Effector memory CD4-positive, alpha-beta T cell (primary cell): ENCODE data around the gene TTI1.
"Not testable (repeated sequence)": the region's sequence is repeated elsewhere in the genome, so short reads cannot be mapped to it uniquely, and the experiment has no call there.

Experiments used
- DNase-seq, 3 donors: peaks; one replicate each; pipeline ENCODE4 v3.0.0-alpha.2; 2020
- H3K27ac ChIP-seq: 2 replicates; pipeline ENCODE4 v1.7.0; 2013; ENCODE audit warnings: mild to moderate bottlenecking, low read length, moderate library complexity; ENCODE audit not compliant: insufficient read depth, poor library complexity, severe bottlenecking
- H3K27me3 ChIP-seq: replicated peaks from 2 replicates; pipeline ENCODE4 v1.7.0; 2013; ENCODE audit warnings: mild to moderate bottlenecking, low read length; ENCODE audit not compliant: insufficient read depth, control insufficient read depth, poor library complexity, severe bottlenecking
- H3K36me3 ChIP-seq: 2 replicates; pipeline ENCODE4 v1.7.0; 2013; ENCODE audit warnings: mild to moderate bottlenecking, low read length, moderate library complexity; ENCODE audit not compliant: control insufficient read depth, insufficient read depth
- H3K4me1 ChIP-seq: 2 replicates; pipeline ENCODE4 v1.7.0; 2013; ENCODE audit warnings: low read length, mild to moderate bottlenecking; ENCODE audit not compliant: control insufficient read depth, insufficient read depth, poor library complexity, severe bottlenecking
- H3K4me3 ChIP-seq: 2 replicates; pipeline ENCODE4 v1.7.0; 2013; ENCODE audit warnings: low read length, low read depth, mild to moderate bottlenecking; ENCODE audit not compliant: insufficient read depth, poor library complexity, severe bottlenecking
- H3K9me3 ChIP-seq: 2 replicates; pipeline ENCODE4 v1.7.0; 2013; ENCODE audit warnings: mild to moderate bottlenecking, low read length, moderate library complexity; ENCODE audit not compliant: control insufficient read depth

The TTI1 gene

GRCh38 chr20:37973059-37973910 lies 60.0 kb downstream of the TTI1 start:
- H3K36me3 ChIP-seq = no peaks in the 10 kb centered on the region
- DNase-seq = no peak
- H3K27me3 ChIP-seq = no peaks in the 10 kb centered on the region
- no peak overlapping the region for H3K4me3 ChIP-seq
- no peaks in the 10 kb centered on the region for H3K4me1 ChIP-seq
- H3K9me3 ChIP-seq = no peaks in the 10 kb centered on the region
- H3K27ac ChIP-seq = no peak overlapping the region

GRCh38 chr20:37972256-37973058 lies 60.8 kb downstream of the TTI1 start:
- no peak for DNase-seq
- H3K9me3 ChIP-seq = no peaks in the 10 kb centered on the region
- H3K27me3 ChIP-seq = no peaks in the 10 kb centered on the region
- H3K4me1 ChIP-seq = no peaks in the 10 kb centered on the region
- no peaks in the 10 kb centered on the region for H3K36me3 ChIP-seq
- no peak overlapping the region for H3K27ac ChIP-seq
- no peak overlapping the region for H3K4me3 ChIP-seq

- no peak overlapping the region for H3K27ac ChIP-seq
- H3K9me3 ChIP-seq = no peaks in the 10 kb centered on the region
- H3K36me3 ChIP-seq = no peaks in the 10 kb centered on the region
- DNase-seq = no peak
- H3K27me3 ChIP-seq = no peaks in the 10 kb centered on the region
- no peak overlapping the region for H3K4me3 ChIP-seq
- H3K4me1 ChIP-seq = no peaks in the 10 kb centered on the region
These were observed 61.6 kb downstream of the TTI1 start for GRCh38 chr20:37971561-37972127.

- no peak overlapping the region for H3K27ac ChIP-seq
- DNase-seq = no peak
- H3K27me3 ChIP-seq = no peaks in the 10 kb centered on the region
- H3K36me3 ChIP-seq = no peaks in the 10 kb centered on the region
- H3K9me3 ChIP-seq = no peaks in the 10 kb centered on the region
- no peaks in the 10 kb centered on the region for H3K4me1 ChIP-seq
- no peak overlapping the region for H3K4me3 ChIP-seq
These were observed 62.4 kb downstream of the TTI1 start for GRCh38 chr20:37970856-37971245.

GRCh38 chr20:37969949-37970855 lies 63.1 kb downstream of the TTI1 start:
- Histone ChIP-seq H3K4me1 (no peaks in the 10 kb centered on the region), H3K27ac (no peak overlapping the region), H3K27me3 (no peaks in the 10 kb centered on the region), H3K9me3 (no peaks in the 10 kb centered on the region), H3K4me3 (no peak overlapping the region), H3K36me3 (no peaks in the 10 kb centered on the region)
- no peak for DNase-seq

- Histone ChIP-seq H3K27me3 (no peaks in the 10 kb centered on the region), H3K27ac (no peak overlapping the region), H3K36me3 (no peaks in the 10 kb centered on the region), H3K4me1 (no peaks in the 10 kb centered on the region), H3K9me3 (no peaks in the 10 kb centered on the region), H3K4me3 (no peak overlapping the region)
- DNase-seq = no peak
These were observed 64.3 kb downstream of the TTI1 start for GRCh38 chr20:37968841-37969401.

- not testable (repeated sequence) for H3K4me1 ChIP-seq, H3K27me3 ChIP-seq
These were observed 69.8 kb downstream of the TTI1 start for GRCh38 chr20:37963483-37963882.

GRCh38 chr20:37961066-37961465 lies 72.2 kb downstream of the TTI1 start:
- Histone ChIP-seq H3K4me1 (no peaks in the 10 kb centered on the region), H3K27me3 (no peaks in the 10 kb centered on the region), H3K36me3 (no peaks in the 10 kb centered on the region), H3K4me3 (no peak overlapping the region), H3K27ac (no peak overlapping the region), H3K9me3 (no peaks in the 10 kb centered on the region)
- no peak for DNase-seq

More at GRCh38 chr20:37963483-37963882, 69.8 kb downstream of the TTI1 start:
- H3K27ac ChIP-seq, H3K36me3 ChIP-seq, H3K4me3 ChIP-seq, H3K9me3 ChIP-seq, DNase-seq: not testable (repeated sequence)

GRCh38 chr20:37958856-37959520 lies 74.3 kb downstream of the TTI1 start:
- Histone ChIP-seq H3K4me3 (no peak overlapping the region), H3K9me3 (no peaks in the 10 kb centered on the region), H3K27ac (no peak overlapping the region), H3K4me1 (no peaks in the 10 kb centered on the region), H3K27me3 (no peaks in the 10 kb centered on the region), H3K36me3 (no peaks in the 10 kb centered on the region)
- DNase-seq = no peak
